Neural cell (in vitro differentiated cells): ENCODE measurements around the gene IFT172. TPM values are rescaled to one million over a fixed set of nuclear protein-coding genes. Genes with fewer than 3 reads are reported as not detected.

ENCODE experiments used
- H2AFZ ChIP-seq: fragments of 200-600, 300-800 bp; sonication (generic), shearing (Covaris generic); 2 replicates; pipeline ENCODE4 v1.6.0; 2014; ENCODE audit warnings: low read depth, mild to moderate bottlenecking, antibody characterized with exemption, low read length, moderate library complexity
- H3F3A ChIP-seq: fragments of 200-600 bp; shearing (Covaris generic); 2 replicates; pipeline ENCODE4 v1.6.1; 2016; ENCODE audit warnings: mild to moderate bottlenecking, moderate library complexity, mixed read lengths, antibody characterized with exemption, low read length; ENCODE audit not compliant: insufficient read depth, poor library complexity, severe bottlenecking
- H3K27ac ChIP-seq: fragments of 200-600, 300-800 bp; sonication (generic), shearing (Covaris generic); 2 replicates; pipeline ENCODE4 v1.5.1; 2014; ENCODE audit warnings: mild to moderate bottlenecking, low read length, moderate library complexity
- H3K27me3 ChIP-seq: fragments of 300-800, 200-600 bp; sonication (generic), shearing (Covaris generic); 2 replicates; pipeline ENCODE4 v1.6.0; 2014; ENCODE audit warnings: mild to moderate bottlenecking, low read depth, low read length, moderate library complexity; ENCODE audit not compliant: insufficient read depth
- H3K36me3 ChIP-seq: fragments of 300-800, 200-600 bp; sonication (generic), shearing (Covaris generic); 2 replicates; pipeline ENCODE4 v1.5.1; 2014; ENCODE audit warnings: mild to moderate bottlenecking, antibody characterized with exemption, low read length, moderate library complexity; ENCODE audit not compliant: insufficient read depth
- H3K4me2 ChIP-seq: fragments of 300-800, 200-600 bp; sonication (generic), shearing (Covaris generic); 2 replicates; pipeline ENCODE4 v1.6.0; 2014; ENCODE audit warnings: mild to moderate bottlenecking, low read length
- H3K4me3 ChIP-seq: fragments of 300-800, 200-600 bp; sonication (generic), shearing (Covaris generic); 2 replicates; pipeline ENCODE4 v1.5.1; 2014; ENCODE audit warnings: mild to moderate bottlenecking, low read length, moderate library complexity
- H3K79me2 ChIP-seq: fragments of 200-600 bp; shearing (Covaris generic); replicated peaks from 2 replicates; pipeline ENCODE4 v1.6.0; 2014; ENCODE audit warnings: mild to moderate bottlenecking, low read length, moderate library complexity; ENCODE audit not compliant: insufficient read depth
- H3K9ac ChIP-seq: fragments of 300-800, 200-600 bp; sonication (generic), shearing (Covaris generic); 2 replicates; pipeline ENCODE4 v1.6.1; 2016; ENCODE audit warnings: mild to moderate bottlenecking, low read length, mixed read lengths
- H3K9me2 ChIP-seq: fragments of 200-600 bp; shearing (Covaris generic); 2 replicates; pipeline ENCODE4 v1.6.1; 2016; ENCODE audit warnings: mild to moderate bottlenecking, low read length, mixed read lengths; ENCODE audit not compliant: insufficient read depth
- H3K9me3 ChIP-seq: fragments of 200-600, 300-800 bp; sonication (generic), shearing (Covaris generic); 2 replicates; pipeline ENCODE4 v1.6.1; 2016; ENCODE audit warnings: mild to moderate bottlenecking, mixed run types, low read length, moderate library complexity, mixed read lengths
- H4K20me1 ChIP-seq: fragments of 200-600 bp; shearing (Covaris generic); 2 replicates; pipeline ENCODE4 v1.6.1; 2016; ENCODE audit warnings: mild to moderate bottlenecking, mixed run types; ENCODE audit not compliant: insufficient read depth
- EP300 ChIP-seq: fragments of 450-650 bp; conservative IDR thresholded peaks from 2 replicates; pipeline ENCODE4 v1.6.1; 2014; ENCODE audit warnings: antibody characterized with exemption, mild to moderate bottlenecking, moderate library complexity; ENCODE audit not compliant: poor library complexity, severe bottlenecking
- EZH2 ChIP-seq: fragments of 200-600, 300-800 bp; shearing (Covaris generic), sonication (generic); IDR thresholded peaks from 2 replicates; pipeline ENCODE4 v1.6.1; 2014; ENCODE audit warnings: antibody characterized with exemption, low read length, borderline replicate concordance, mild to moderate bottlenecking; ENCODE audit not compliant: insufficient read depth, poor library complexity, severe bottlenecking
- MXI1 ChIP-seq: fragments of 450-650 bp; conservative IDR thresholded peaks from 2 replicates; pipeline ENCODE4 v1.6.1; 2014; ENCODE audit warnings: antibody characterized with exemption, mild to moderate bottlenecking; ENCODE audit not compliant: poor library complexity, severe bottlenecking
- POLR2AphosphoS5 ChIP-seq: IDR thresholded peaks from 2 replicates; pipeline ENCODE4 v1.6.1; 2012
- RAD21 ChIP-seq: fragments of 450-650 bp; conservative IDR thresholded peaks from 2 replicates; pipeline ENCODE4 v1.6.1; 2014; ENCODE audit warnings: antibody characterized with exemption, mild to moderate bottlenecking, moderate library complexity
- SMC3 ChIP-seq: fragments of 450-650 bp; conservative IDR thresholded peaks from 2 replicates; pipeline ENCODE4 v1.6.1; 2014; ENCODE audit warnings: antibody characterized with exemption, mild to moderate bottlenecking, moderate library complexity; ENCODE audit not compliant: poor library complexity
- TAF1 ChIP-seq: IDR thresholded peaks from 2 replicates; pipeline ENCODE4 v1.6.1; 2012; ENCODE audit warnings: low read depth
- polyA plus RNA-seq: library from polyadenylated mRNA; depleted of rRNA; stranded (reverse); fragments of >200 nt; gene quantifications from 2 replicates; pipeline ENCODE4 v1.2.3, GENCODE V29; 2014
- TF ChIP-seq, protein P1 (sequence below): IDR thresholded peaks from 2 replicates; pipeline ENCODE4 v1.6.1; 2012; ENCODE audit warnings: borderline replicate concordance
- TF ChIP-seq, protein P2 (sequence below): fragments of 450-650 bp; IDR thresholded peaks from 2 replicates; pipeline ENCODE4 v1.5.1; 2014; ENCODE audit warnings: antibody characterized with exemption, mild to moderate bottlenecking, moderate library complexity; ENCODE audit not compliant: poor library complexity, severe bottlenecking

IFT172 gene
- polyA plus RNA-seq, 1 donor from 2014 or later = 26.9 TPM

DNA sequence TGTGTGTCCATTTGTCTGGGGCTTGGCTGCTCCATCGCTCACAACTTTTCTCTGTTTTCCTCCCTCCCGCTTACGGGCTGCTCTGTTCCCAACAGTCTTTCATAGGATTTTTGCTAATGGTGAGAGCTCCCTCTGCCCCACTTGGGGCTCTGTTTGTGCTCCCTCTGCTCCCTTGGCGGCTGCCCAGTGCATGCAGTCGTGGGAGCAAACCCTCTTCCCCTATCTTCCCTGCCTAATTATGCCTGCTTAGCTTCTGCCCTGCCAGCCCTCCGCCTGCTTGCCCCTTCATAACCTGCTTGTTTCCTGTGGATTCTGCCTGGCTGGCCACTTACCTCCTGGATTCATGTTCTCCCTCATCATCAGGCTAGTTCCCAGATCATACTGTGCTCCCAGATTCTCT, 53.9 kb downstream of the IFT172 start:
- Histone ChIP-seq H3K27me3 (no peaks in the 10 kb centered on the region), H3F3A (no peaks in the 10 kb centered on the region), H3K79me2 (peaks cover 19% of the 10 kb centered on the region), H3K4me2 (no peak overlapping the region), H3K36me3 (no peaks in the 10 kb centered on the region), H3K27ac (no peak overlapping the region), H4K20me1 (peaks cover 6% of the 10 kb centered on the region), H2AFZ (no peak overlapping the region), H3K9me2 (no peaks in the 10 kb centered on the region), H3K4me3 (no peak overlapping the region), H3K9ac (no peak overlapping the region), H3K9me3 (no peaks in the 10 kb centered on the region)
- no peak for TF ChIP-seq POLR2AphosphoS5
- TF ChIP-seq RAD21 = no peak
- TF ChIP-seq, protein P1, sequence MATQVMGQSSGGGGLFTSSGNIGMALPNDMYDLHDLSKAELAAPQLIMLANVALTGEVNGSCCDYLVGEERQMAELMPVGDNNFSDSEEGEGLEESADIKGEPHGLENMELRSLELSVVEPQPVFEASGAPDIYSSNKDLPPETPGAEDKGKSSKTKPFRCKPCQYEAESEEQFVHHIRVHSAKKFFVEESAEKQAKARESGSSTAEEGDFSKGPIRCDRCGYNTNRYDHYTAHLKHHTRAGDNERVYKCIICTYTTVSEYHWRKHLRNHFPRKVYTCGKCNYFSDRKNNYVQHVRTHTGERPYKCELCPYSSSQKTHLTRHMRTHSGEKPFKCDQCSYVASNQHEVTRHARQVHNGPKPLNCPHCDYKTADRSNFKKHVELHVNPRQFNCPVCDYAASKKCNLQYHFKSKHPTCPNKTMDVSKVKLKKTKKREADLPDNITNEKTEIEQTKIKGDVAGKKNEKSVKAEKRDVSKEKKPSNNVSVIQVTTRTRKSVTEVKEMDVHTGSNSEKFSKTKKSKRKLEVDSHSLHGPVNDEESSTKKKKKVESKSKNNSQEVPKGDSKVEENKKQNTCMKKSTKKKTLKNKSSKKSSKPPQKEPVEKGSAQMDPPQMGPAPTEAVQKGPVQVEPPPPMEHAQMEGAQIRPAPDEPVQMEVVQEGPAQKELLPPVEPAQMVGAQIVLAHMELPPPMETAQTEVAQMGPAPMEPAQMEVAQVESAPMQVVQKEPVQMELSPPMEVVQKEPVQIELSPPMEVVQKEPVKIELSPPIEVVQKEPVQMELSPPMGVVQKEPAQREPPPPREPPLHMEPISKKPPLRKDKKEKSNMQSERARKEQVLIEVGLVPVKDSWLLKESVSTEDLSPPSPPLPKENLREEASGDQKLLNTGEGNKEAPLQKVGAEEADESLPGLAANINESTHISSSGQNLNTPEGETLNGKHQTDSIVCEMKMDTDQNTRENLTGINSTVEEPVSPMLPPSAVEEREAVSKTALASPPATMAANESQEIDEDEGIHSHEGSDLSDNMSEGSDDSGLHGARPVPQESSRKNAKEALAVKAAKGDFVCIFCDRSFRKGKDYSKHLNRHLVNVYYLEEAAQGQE = no peak
- TF ChIP-seq TAF1 = no peak
- no peak for TF ChIP-seq EP300
- no peak for TF ChIP-seq SMC3
- TF ChIP-seq EZH2 = no peak
- TF ChIP-seq MXI1 = no peak

DNA sequence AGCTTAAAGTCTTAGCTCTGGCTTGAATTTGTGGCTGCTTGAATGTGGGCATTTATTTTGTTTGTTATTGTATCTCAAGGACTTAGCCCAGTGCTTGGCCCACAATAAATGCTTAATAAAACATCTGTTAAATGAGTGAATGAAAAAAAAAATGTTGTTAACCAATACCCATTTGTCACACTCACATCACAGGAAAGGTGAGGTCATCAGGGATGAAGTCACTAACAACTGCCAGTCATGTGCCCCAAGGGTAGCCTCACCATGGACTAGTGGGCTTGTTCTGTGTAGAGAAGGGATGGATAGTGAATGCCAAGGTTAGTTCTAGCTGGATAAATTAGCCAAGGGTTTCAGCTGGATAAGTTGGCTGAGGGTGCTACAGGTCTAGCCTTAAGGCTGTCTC, 58.1 kb downstream of the IFT172 start:
- no peaks in the 10 kb centered on the region for H3K27me3 ChIP-seq
- peaks cover 17% of the 10 kb centered on the region for H4K20me1 ChIP-seq
- no peaks in the 10 kb centered on the region for H3K9me3 ChIP-seq
- TF ChIP-seq MXI1 (no peak), POLR2AphosphoS5 (no peak), EZH2 (no peak), TAF1 (no peak), EP300 (no peak), SMC3 (no peak), RAD21 (no peak)
- TF ChIP-seq, protein P1 = no peak
- TF ChIP-seq, protein P2, sequence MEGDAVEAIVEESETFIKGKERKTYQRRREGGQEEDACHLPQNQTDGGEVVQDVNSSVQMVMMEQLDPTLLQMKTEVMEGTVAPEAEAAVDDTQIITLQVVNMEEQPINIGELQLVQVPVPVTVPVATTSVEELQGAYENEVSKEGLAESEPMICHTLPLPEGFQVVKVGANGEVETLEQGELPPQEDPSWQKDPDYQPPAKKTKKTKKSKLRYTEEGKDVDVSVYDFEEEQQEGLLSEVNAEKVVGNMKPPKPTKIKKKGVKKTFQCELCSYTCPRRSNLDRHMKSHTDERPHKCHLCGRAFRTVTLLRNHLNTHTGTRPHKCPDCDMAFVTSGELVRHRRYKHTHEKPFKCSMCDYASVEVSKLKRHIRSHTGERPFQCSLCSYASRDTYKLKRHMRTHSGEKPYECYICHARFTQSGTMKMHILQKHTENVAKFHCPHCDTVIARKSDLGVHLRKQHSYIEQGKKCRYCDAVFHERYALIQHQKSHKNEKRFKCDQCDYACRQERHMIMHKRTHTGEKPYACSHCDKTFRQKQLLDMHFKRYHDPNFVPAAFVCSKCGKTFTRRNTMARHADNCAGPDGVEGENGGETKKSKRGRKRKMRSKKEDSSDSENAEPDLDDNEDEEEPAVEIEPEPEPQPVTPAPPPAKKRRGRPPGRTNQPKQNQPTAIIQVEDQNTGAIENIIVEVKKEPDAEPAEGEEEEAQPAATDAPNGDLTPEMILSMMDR = no peak
- no peaks in the 10 kb centered on the region for H3K9me2 ChIP-seq
- no peaks in the 10 kb centered on the region for H3F3A ChIP-seq
- no peak overlapping the region for H2AFZ ChIP-seq
- no peak overlapping the region for H3K4me2 ChIP-seq
- H3K4me3 ChIP-seq = no peak overlapping the region
- no peaks in the 10 kb centered on the region for H3K36me3 ChIP-seq
- H3K9ac ChIP-seq = no peak overlapping the region
- H3K27ac ChIP-seq = no peak overlapping the region
- H3K79me2 ChIP-seq = peaks cover 35% of the 10 kb centered on the region
